IMR-90 (cell line): ENCODE measurements around the gene GPR137. TPM values are rescaled to one million over a fixed set of nuclear protein-coding genes. Genes with fewer than 3 reads are reported as not detected.

Source experiments
- ATAC-seq: fragments of 200-7000 bp; cut with Tn5 transposase; 2 replicates; pipeline ENCODE4 v1.9.1; 2020; ENCODE audit warnings: low read depth, mild to moderate bottlenecking, moderate library complexity
- BruUV-seq: library from RNA; stranded (reverse); fragments of 400-500 nt; replicated peaks from 2 replicates; lab custom pipeline; 2021; lab: Mats Ljungman, UMichigan
- CTCF ChIA-PET: fragments of 300-600 bp; formaldehyde crosslinking; extraction: SDS; loops from one replicate; lab custom pipeline; 2021; ENCODE audit warnings: antibody characterized with exemption; lab: Yijun Ruan, JAX
- POLR2A ChIA-PET: fragments of 300-600 bp; sonication (Branson Sonifier 250); formaldehyde crosslinking; loops from one replicate; lab custom pipeline; 2022; ENCODE audit warnings: antibody characterized with exemption; ENCODE audit not compliant: unreplicated experiment; lab: Charles Lee
- DNase-seq: peaks from one replicate; pipeline ENCODE4 v3.0.0; 2013
- H2AFZ ChIP-seq: replicated peaks from 2 replicates; pipeline ENCODE3; 2013; ENCODE audit warnings: low read length, mild to moderate bottlenecking; ENCODE audit not compliant: poor library complexity
- H2AK5ac ChIP-seq: 2 replicates; pipeline ENCODE4 v1.6.1; 2013; ENCODE audit warnings: low read depth, low read length, inconsistent platforms
- H2AK9ac ChIP-seq: replicated peaks from 2 replicates; pipeline ENCODE3; 2013; ENCODE audit warnings: mild to moderate bottlenecking, low read depth, low read length, moderate library complexity; ENCODE audit not compliant: poor library complexity
- H2BK120ac ChIP-seq: 2 replicates; pipeline ENCODE4 v1.6.1; 2013; ENCODE audit warnings: low read depth, low read length, inconsistent platforms
- H2BK15ac ChIP-seq: 3 replicates; pipeline ENCODE4 v1.6.1; 2013; ENCODE audit warnings: low read depth, low read length, inconsistent platforms
- H2BK20ac ChIP-seq: 2 replicates; pipeline ENCODE4 v1.6.1; 2013; ENCODE audit warnings: low read depth, mild to moderate bottlenecking, inconsistent platforms, low read length, moderate library complexity
- H2BK5ac ChIP-seq: 2 replicates; pipeline ENCODE4 v1.6.1; 2013; ENCODE audit warnings: mild to moderate bottlenecking, low read depth, low read length, inconsistent platforms; ENCODE audit not compliant: poor library complexity, severe bottlenecking
- H3K14ac ChIP-seq: replicated peaks from 2 replicates; pipeline ENCODE4 v1.6.1; 2013; ENCODE audit warnings: low read depth, low read length, inconsistent platforms
- H3K18ac ChIP-seq: 2 replicates; pipeline ENCODE4 v1.6.1; 2013; ENCODE audit warnings: low read depth, low read length, control low read depth
- H3K23ac ChIP-seq: 2 replicates; pipeline ENCODE4 v1.6.1; 2013; ENCODE audit warnings: low read depth, low read length, inconsistent platforms
- H3K27ac ChIP-seq: 2 replicates; pipeline ENCODE4 v1.5.1; 2013; ENCODE audit warnings: mild to moderate bottlenecking, control low read depth, low read length; ENCODE audit not compliant: insufficient read depth
- H3K27me3 ChIP-seq: 2 replicates; pipeline ENCODE4 v1.6.1; 2013; ENCODE audit warnings: low read length; ENCODE audit not compliant: control insufficient read depth, insufficient read depth
- H3K36me3 ChIP-seq: 2 replicates; pipeline ENCODE4 v1.6.1; 2013; ENCODE audit warnings: low read length, mixed read lengths; ENCODE audit not compliant: control insufficient read depth, insufficient read depth
- H3K4ac ChIP-seq: 2 replicates; pipeline ENCODE4 v1.6.1; 2013; ENCODE audit warnings: low read depth, low read length, inconsistent platforms
- H3K4me1 ChIP-seq: 2 replicates; pipeline ENCODE4 v1.6.1; 2013; ENCODE audit warnings: low read length, mixed read lengths; ENCODE audit not compliant: control insufficient read depth, insufficient read depth
- H3K4me2 ChIP-seq: 2 replicates; pipeline ENCODE4 v1.6.1; 2013; ENCODE audit warnings: low read depth, mild to moderate bottlenecking, control low read depth, low read length, moderate library complexity
- H3K4me3 ChIP-seq: 2 replicates; pipeline ENCODE4 v1.5.1; 2013; ENCODE audit warnings: low read depth, mild to moderate bottlenecking, control low read depth, low read length, moderate library complexity; ENCODE audit not compliant: insufficient read depth
- H3K56ac ChIP-seq: 2 replicates; pipeline ENCODE4 v1.6.1; 2013; ENCODE audit warnings: low read length, inconsistent platforms; ENCODE audit not compliant: insufficient read depth; ENCODE audit errors: extremely low read depth
- H3K79me1 ChIP-seq, 2 experiments: 2 replicates each; pipeline ENCODE4 v1.6.1; 2013; ENCODE audit warnings: low read length in 2 of 2, inconsistent platforms in 1 of 2, low read depth in 1 of 2
- H3K9ac ChIP-seq: 2 replicates; pipeline ENCODE4 v1.6.1; 2013; ENCODE audit warnings: low read depth, low read length, control low read depth
- H3K9me1 ChIP-seq: 2 replicates; pipeline ENCODE4 v1.6.1; 2013; ENCODE audit warnings: low read length, inconsistent platforms; ENCODE audit not compliant: insufficient read depth
- H3K9me3 ChIP-seq: 2 replicates; pipeline ENCODE4 v1.6.1; 2013; ENCODE audit warnings: low read length; ENCODE audit not compliant: control insufficient read depth, insufficient read depth
- H4K20me1 ChIP-seq: 2 replicates; pipeline ENCODE4 v1.6.1; 2013; ENCODE audit warnings: low read length, inconsistent platforms; ENCODE audit not compliant: insufficient read depth
- H4K5ac ChIP-seq: 2 replicates; pipeline ENCODE4 v1.6.1; 2013; ENCODE audit warnings: mild to moderate bottlenecking, low read depth, low read length, control low read depth
- H4K8ac ChIP-seq, 2 experiments: 2 replicates each; pipeline ENCODE4 v1.6.1; 2013; ENCODE audit warnings: low read depth in 2 of 2, low read length in 2 of 2, control low read depth in 1 of 2, inconsistent platforms in 1 of 2
- H4K91ac ChIP-seq: 2 replicates; pipeline ENCODE4 v1.6.1; 2013; ENCODE audit warnings: low read depth, low read length, inconsistent platforms; ENCODE audit not compliant: insufficient read depth
- CTCF ChIP-seq: conservative IDR thresholded peaks from 2 replicates; pipeline ENCODE4 v1.5.1; 2012; ENCODE audit warnings: mild to moderate bottlenecking, low read depth, low read length, improper control_type of control experiment
- WGBS, 2 experiments: methylation state at CpG; one replicate each; pipeline versions ENCODE4 v1.1.5 to v1.1.7; 2013; ENCODE audit warnings: missing lambda C conversion rate in 2 of 2; ENCODE audit not compliant: insufficient read length in 1 of 2; ENCODE audit errors: extremely low coverage in 2 of 2; 5-methylcytosine and 5-hydroxymethylcytosine counted together
- dilution Hi-C: fragments of 300-500 bp; cut with HindIII; formaldehyde crosslinking; loops from one replicate; pipeline ENCODE4 v1.14.3; 2018; ENCODE audit warnings: low sequenced_read_pairs; ENCODE audit not compliant: unreplicated experiment
- in situ Hi-C: fragments of 300-500 bp; cut with MboI; formaldehyde crosslinking; loops from 3 replicates; pipeline ENCODE4 v1.14.3; 2019; ENCODE audit warnings: low sequenced_read_pairs, inconsistent platforms, mixed read lengths
- intact Hi-C: fragments of 100-400 bp; cut with micrococcal nuclease; formaldehyde crosslinking; loops from 2 replicates; pipeline ENCODE4 v1.10.0; 2022
- polyA plus RNA-seq, 3 experiments: library from polyadenylated mRNA; depleted of rRNA; stranded (reverse); fragments of >200 nt; gene quantifications; 2 replicates each; pipeline ENCODE4 v1.2.3, GENCODE V29; 2012; ENCODE audit warnings: low replicate concordance in 1 of 3
- total RNA-seq: library from RNA; depleted of rRNA; stranded (reverse); fragments of >200 nt; gene quantifications from 2 replicates; pipeline ENCODE4 v1.2.3, GENCODE V29; 2012

The GPR137 gene
- total and polyA plus RNA-seq, 2 of the 4 experiments (the other 2 are of a cell fraction), result 3.6 to 26.0 TPM

- H3K9me1 ChIP-seq, result no peaks in the 10 kb centered on the region
- TF ChIP-seq CTCF, result no peak
- no peak overlapping the region for H2BK20ac ChIP-seq
- intact Hi-C loops, result no loop called here
- no peak overlapping the region for H2BK5ac ChIP-seq
- peaks cover 44% of the 10 kb centered on the region for H3K36me3 ChIP-seq
- no peak overlapping the region for H3K18ac ChIP-seq
- no peak for ATAC-seq
- H3K27ac ChIP-seq, result no peak overlapping the region
- no peak overlapping the region for H4K5ac ChIP-seq
- BruUV-seq, result no TSS peak
- ChIA-PET POLR2A (no interaction called here), CTCF (interaction anchor here (0.6 kb wide), 1 partner anchor 553 kb away, joined by 3 read pairs; no protein-coding TSS in a partner anchor)
- no peak overlapping the region for H2BK15ac ChIP-seq
- in situ Hi-C loops, result no loop called here
- peaks cover 5% of the 10 kb centered on the region; the same call in 1 of the 2 replicates for H4K20me1 ChIP-seq
- no peak for DNase-seq
- no peak overlapping the region for H3K14ac ChIP-seq
- no peak overlapping the region for H3K23ac ChIP-seq
- 90% methylated on average over 8 of the region's 35 CpGs; no CpG with 5 or more reads in 1 of the 2 experiments for WGBS, 2 experiments
- no peak overlapping the region for H2BK120ac ChIP-seq
- H3K4me2 ChIP-seq, result no peak overlapping the region
- no peak overlapping the region for H3K56ac ChIP-seq
- no peak overlapping the region for H3K4ac ChIP-seq
- no peak overlapping the region for H2AK9ac ChIP-seq
- H3K79me1 ChIP-seq, result peaks cover 14 to 75% of the 10 kb centered on the region in 2 experiments
- H3K27me3 ChIP-seq, result no peaks in the 10 kb centered on the region
- no peak overlapping the region for H4K8ac ChIP-seq
- H2AFZ ChIP-seq, result no peak overlapping the region
- no peak overlapping the region for H4K91ac ChIP-seq
- dilution Hi-C loops, result no loop called here
- H3K4me3 ChIP-seq, result no peak overlapping the region
- H3K4me1 ChIP-seq, result peaks cover 10% of the 10 kb centered on the region
- no peak overlapping the region for H2AK5ac ChIP-seq
- no peak overlapping the region for H3K9ac ChIP-seq
- no peaks in the 10 kb centered on the region for H3K9me3 ChIP-seq
These were observed 30.2 kb upstream of the GPR137 start for GRCh38 chr11:64255135-64256128.
